NCI-H446 (cell line): ENCODE measurements around the gene RNF112.
A peak's percentile ranks its signal among the peaks of the same experiment; 100 is the strongest.

Experiments used
- DNase-seq, 2 experiments: peaks; one replicate each; lab custom pipeline; 2025; lab: John Stamatoyannopoulos, UW

RNF112 gene

GRCh38 chr17:19374136-19374535 lies 36.9 kb upstream of the RNF112 start:
- no peak for DNase-seq

DNA sequence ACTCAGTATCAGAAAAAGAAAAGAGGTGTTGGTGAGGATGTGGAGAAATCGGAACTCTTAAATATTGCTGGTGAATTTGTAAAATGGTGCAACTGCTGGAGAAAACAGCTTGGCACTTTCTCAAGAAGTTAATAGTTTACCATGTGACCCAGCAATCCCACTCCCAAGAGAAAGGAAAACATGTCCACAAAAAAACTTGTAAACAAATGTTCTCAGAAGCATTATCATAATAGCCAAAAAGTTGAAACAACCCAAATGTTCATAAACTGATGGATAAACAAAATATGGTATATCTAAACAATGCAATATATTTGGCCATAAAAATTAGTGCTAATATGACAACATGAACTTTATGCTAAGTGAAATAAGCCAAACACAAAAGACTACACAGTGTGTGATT lies 35.3 kb upstream of the RNF112 start:
- DNase-seq, result no peak

- no peak for DNase-seq
Observed at GRCh38 chr17:19376811-19377210, 34.2 kb upstream of the RNF112 start.

DNA sequence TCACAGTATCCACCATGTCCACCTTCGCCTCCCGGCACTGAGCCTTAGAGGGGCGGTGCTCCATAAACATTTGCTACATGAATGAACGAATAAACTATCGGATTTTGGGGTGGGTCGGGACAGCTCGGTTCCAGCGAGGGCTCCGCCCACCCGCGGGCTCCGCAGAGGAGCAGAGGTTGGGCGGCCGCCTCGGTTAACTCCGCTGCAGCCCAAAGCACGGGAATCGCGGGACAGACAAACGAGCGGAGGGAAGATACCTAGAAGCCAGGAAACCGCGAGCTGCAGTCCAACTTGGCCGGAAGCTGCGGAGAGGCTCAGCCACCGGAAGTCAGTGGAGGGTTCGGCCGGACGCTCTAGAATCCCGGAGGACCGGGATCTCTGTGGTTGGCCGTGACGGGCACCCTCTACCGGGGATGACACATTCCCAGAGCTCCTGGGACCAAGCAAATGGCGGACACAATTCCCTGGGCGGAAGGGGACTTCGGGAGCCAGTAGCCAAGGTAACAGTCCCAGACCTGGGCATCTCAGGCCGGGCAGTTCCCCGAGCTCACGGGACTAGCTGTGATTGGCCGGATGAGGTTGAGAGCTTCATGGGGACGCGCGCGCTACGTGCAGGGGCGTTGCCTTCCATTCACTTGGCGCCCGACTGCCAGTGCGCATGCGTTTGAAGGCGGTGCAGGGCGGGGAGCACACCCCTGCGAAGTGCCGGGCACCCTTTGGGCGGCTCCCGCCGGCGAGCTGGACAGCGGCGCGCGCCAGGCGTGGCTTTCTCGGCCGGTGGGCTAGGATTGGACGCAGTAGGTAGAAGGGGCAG lies 33.2 kb upstream of the RNF112 start:
- DNase-seq, result peak; percentile 93 to 98

DNA sequence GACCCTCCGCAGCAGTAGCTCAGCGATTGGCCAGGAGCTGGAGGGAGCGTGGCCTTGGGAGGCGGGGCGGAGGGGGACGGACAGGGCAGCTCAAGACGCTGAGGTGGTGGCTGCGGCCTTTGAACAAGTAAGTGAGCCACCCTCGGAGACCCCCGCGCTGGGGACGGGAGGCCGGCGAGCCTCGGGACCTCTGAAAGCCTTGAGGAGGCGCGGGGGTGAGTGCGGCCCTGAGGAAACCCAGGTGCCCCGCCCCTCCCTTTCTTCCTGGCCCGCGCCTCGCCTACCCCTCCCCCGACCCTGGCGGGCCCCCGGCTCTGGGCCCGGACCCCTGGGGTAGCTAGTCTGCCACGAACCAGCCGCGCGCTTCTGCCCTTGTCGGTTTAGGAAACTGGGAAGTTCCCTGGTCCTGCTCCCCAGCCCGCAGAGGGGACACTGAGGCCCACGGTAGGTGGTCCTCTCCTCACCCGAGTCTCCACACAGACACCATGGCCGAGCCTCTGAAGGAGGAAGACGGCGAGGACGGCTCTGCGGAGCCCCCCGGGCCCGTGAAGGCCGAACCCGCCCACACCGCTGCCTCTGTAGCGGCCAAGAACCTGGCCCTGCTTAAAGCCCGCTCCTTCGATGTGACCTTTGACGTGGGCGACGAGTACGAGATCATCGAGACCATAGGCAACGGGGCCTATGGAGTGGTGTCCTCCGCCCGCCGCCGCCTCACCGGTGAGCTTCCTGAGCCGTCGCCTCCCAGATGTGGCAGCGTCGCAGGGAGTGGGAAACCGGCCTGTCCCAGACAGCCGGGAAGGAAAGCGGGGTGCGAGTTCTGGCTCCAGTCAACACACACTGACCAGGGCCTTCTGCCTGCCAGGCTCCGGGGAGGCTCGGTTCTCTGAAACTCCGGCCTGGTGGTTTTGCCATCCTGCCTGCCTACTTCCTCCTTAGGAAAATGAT lies 32.3 kb upstream of the RNF112 start, which contains the start of gene MAPK7:
MAPK7 (plus strand) TSS at position 83 of the 945 bp plus-strand sequence; CDS start at position 486, 403 bp downstream.
- DNase-seq, result peak in 1 of 2 experiments; percentile 65

- no peak for DNase-seq
Observed at GRCh38 chr17:19379361-19380065, 31.5 kb upstream of the RNF112 start.

DNA sequence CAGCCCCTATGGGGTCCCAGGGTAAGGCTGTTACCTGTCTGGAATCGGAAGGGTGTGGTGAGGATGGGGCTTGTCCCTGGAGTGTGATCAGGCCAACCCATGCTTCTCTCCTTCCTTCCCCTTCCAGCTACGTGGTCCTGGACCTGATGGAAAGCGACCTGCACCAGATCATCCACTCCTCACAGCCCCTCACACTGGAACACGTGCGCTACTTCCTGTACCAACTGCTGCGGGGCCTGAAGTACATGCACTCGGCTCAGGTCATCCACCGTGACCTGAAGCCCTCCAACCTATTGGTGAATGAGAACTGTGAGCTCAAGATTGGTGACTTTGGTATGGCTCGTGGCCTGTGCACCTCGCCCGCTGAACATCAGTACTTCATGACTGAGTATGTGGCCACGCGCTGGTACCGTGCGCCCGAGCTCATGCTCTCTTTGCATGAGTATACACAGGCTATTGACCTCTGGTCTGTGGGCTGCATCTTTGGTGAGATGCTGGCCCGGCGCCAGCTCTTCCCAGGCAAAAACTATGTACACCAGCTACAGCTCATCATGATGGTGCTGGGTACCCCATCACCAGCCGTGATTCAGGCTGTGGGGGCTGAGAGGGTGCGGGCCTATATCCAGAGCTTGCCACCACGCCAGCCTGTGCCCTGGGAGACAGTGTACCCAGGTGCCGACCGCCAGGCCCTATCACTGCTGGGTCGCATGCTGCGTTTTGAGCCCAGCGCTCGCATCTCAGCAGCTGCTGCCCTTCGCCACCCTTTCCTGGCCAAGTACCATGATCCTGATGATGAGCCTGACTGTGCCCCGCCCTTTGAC lies 30.3 kb upstream of the RNF112 start:
- DNase-seq, result no peak

- DNase-seq, result no peak
Observed at GRCh38 chr17:19381361-19381740, 29.7 kb upstream of the RNF112 start.

GRCh38 chr17:19381741-19382444 lies 29.1 kb upstream of the RNF112 start:
- no peak for DNase-seq

- no peak for DNase-seq
Observed at GRCh38 chr17:19382531-19383444, 28.2 kb upstream of the RNF112 start.

DNA sequence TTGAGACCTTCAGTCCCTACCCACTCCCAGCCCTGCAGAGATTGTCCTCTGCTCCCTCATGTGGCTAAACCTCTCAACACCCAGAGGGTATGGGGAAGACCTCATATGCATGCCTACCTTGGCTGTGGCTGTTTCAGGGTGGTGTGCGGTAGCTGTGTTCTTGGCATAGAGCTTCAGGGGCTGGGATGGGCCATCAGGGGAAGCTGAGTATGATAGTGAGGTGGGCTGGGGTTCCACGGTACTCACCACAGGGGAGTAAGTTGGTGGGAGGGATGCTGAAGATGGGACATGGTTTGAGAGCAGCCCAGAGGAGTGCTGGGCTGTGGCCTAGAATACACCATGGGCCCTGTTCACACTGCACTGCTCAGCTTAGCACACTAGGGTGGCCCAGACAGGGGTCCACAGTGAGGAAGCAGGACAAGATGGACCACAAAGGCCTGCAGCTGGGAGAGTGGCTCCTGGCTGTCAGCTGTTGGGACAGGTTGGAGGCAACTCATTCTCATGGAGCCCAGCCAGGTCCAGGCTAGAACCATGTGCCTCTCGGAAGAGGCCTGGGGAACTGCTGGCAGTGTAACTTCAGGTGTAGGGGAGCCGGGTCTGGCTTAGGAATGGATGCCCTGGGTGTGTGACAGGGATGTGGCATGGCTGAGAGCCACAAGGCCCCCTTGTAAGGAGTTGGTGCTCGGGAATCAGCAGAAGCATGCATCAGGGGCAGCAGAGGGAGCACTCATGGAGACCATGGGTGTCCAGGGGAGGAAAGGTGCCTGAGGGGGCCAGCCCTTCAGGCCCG lies 27.2 kb upstream of the RNF112 start:
- DNase-seq, result peak in 1 of 2 experiments; percentile 31

- DNase-seq, result peak; percentile 60 to 94
Observed at GRCh38 chr17:19384723-19385391, 26.2 kb upstream of the RNF112 start.

DNA sequence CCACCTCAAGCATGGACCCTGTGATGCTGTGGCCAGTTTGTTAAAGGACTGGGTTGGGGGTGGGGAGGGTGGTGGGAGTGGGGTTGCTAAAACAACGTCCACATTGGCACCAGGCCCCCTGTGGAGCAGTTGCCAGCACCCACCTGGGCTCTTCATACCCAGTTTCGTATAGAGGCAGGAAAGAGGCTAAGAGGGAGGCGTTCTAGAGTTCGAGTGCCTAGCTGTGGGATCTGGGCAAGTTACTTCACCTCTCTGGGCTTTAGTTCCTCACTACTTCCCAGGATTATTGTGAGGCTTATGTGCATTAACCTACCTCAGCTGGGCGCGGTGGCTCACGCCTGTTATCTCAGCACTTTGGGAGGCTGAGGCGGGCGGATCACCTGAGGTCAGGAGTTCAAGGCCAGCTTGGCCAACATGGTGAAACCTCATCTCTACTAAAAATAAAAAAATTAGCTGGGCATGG lies 25.5 kb upstream of the RNF112 start:
- DNase-seq, result no peak

DNA sequence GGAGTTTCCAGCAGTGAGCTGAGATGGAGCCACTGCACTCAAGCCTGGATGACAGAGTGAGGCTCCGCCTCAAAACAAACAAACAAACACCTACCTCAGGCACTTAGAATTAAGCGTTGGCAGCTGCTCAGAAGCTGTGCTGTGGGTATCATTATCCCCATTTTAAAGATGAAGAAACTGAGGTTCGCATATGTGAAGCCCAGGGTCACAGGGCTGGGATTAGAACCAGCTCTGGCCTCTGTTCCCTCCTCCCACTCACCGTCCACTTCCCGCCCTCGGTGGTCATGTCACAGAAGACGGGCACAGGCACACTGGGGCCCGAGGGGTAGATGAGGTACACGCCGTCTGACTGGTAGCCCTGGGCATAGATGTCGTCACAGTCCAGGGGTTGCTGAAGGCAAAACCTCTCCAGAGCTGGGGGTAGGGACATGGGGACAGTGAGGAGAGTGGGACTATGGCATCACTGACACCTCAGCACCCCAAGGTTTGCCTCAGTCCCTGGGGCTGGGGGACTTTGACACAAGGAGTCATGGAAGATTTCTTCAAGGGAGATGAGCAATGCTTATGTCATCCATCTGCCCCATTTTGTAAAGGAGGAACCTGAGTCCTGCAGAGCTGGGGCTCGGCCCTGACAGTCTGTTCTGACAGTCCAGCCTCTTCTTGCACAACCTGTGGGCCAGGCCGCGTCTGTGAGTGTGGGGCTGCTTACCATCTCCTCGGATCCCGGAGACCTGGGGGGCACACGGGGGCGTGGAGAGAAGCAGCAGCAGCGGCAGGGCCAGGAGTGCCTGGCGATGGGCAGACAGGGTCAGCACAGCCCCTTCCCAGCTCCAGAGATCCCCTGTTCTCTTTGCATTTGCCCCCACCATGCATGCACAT lies 24.7 kb upstream of the RNF112 start:
- DNase-seq, result peak in 1 of 2 experiments; percentile 32

GRCh38 chr17:19386974-19387920 lies 23.8 kb upstream of the RNF112 start, which contains the start of gene MFAP4:
Gene MFAP4 (minus strand): TSS chr17:19387190. CDS start chr17:19387155, 35 bp downstream.
- peak; percentile 95 to 97 for DNase-seq
